Lung (tissue), 12 donors: ENCODE data around the gene APBA2. TPM values are rescaled to one million over a fixed set of nuclear protein-coding genes. Genes with fewer than 3 reads are reported as not detected.

Experiments used
- ATAC-seq: fragments of 200-7000 bp; cut with Tn5 transposase; one replicate; pipeline ENCODE4 v1.9.1; 2020; ENCODE audit warnings: moderate number of reproducible peaks; ENCODE audit not compliant: insufficient read depth, low FRiP score
- DNase-seq, 3 donors: peaks; one replicate each; pipeline ENCODE4 v3.0.0-alpha.2; 2013 to 2017
- H3K27ac ChIP-seq, 2 donors: one replicate each; pipeline ENCODE4 v1.5.1; 2013; ENCODE audit warnings: mild to moderate bottlenecking in 2 of 2, moderate library complexity in 2 of 2, control low read depth in 1 of 2, inconsistent platforms in 1 of 2, low read depth in 1 of 2, low read length in 1 of 2
- H3K27me3 ChIP-seq, 3 donors: one replicate each; pipeline ENCODE4 v1.5.1; 2013; ENCODE audit warnings: low read length in 2 of 3; ENCODE audit not compliant: control insufficient read depth in 3 of 3, insufficient read depth in 3 of 3
- H3K36me3 ChIP-seq, 4 donors: one replicate each; pipeline ENCODE4 v1.5.1; 2013; ENCODE audit warnings: low read length in 4 of 4, mild to moderate bottlenecking in 1 of 4, moderate library complexity in 1 of 4; ENCODE audit not compliant: control insufficient read depth in 4 of 4, insufficient read depth in 4 of 4
- H3K4me1 ChIP-seq, 5 donors: one replicate each; pipeline ENCODE4 v1.5.1; 2013; ENCODE audit warnings: low read length in 5 of 5, mild to moderate bottlenecking in 2 of 5, moderate library complexity in 1 of 5; ENCODE audit not compliant: control insufficient read depth in 5 of 5, insufficient read depth in 5 of 5
- H3K4me3 ChIP-seq: one replicate; pipeline ENCODE4 v1.5.1; 2013; ENCODE audit warnings: mild to moderate bottlenecking, control low read depth, moderate library complexity
- H3K9ac ChIP-seq, 2 donors: one replicate each; pipeline ENCODE4 v1.5.1; 2013; ENCODE audit warnings: low read length in 2 of 2, control low read depth in 1 of 2; ENCODE audit not compliant: insufficient read depth in 1 of 2
- H3K9me3 ChIP-seq, 4 donors: one replicate each; pipeline ENCODE4 v1.5.1; 2013; ENCODE audit warnings: low read length in 3 of 4, mild to moderate bottlenecking in 1 of 4, moderate library complexity in 1 of 4; ENCODE audit not compliant: control insufficient read depth in 4 of 4, insufficient read depth in 3 of 4
- CTCF ChIP-seq: IDR thresholded peaks from 2 replicates; pipeline ENCODE4 v1.5.1; 2012; ENCODE audit warnings: mild to moderate bottlenecking; ENCODE audit errors: control extremely low read depth, extremely low read depth
- WGBS, 2 donors: extraction: QIAGEN DNeasy Blood & Tissue Kit; methylation state at CpG; one replicate each; pipeline ENCODE4 v1.1.7; 2013; 5-methylcytosine and 5-hydroxymethylcytosine counted together
- polyA plus RNA-seq, 2 donors: library from polyadenylated mRNA; stranded (reverse); fragments of 200-250 nt; gene quantifications; one replicate each; pipeline ENCODE4 v1.2.1, GENCODE V29; 2013
- total RNA-seq, 2 donors: library from RNA; depleted of rRNA in 1 of 2; stranded (reverse); fragments of >200 nt in 1 of 2; gene quantifications; one replicate each; pipeline ENCODE4 v1.2.1, GENCODE V29; 2014 to 2021
- donor health status: control.
- donor health status: control.
- donor health status: Bipolar disorder and iron deficiency.
- donor health status: healthy.
- donor health status: DM: yes; HTN: yes; CAD: no.

The APBA2 gene
- total and polyA plus RNA-seq, 4 donors = 1.6 to 18.3 (median 4.5) TPM

- 91 to 96% methylated on average over 5 of the region's 5 CpGs for WGBS, 2 donors
- no peak for TF ChIP-seq CTCF
- no peak overlapping the region for H3K27ac ChIP-seq
- H3K9me3 ChIP-seq = no peaks in the 10 kb centered on the region
- no peak overlapping the region for H3K9ac ChIP-seq
- H3K36me3 ChIP-seq = peaks cover 0 to 4% (median 2%) of the 10 kb centered on the region in 4 donors
- no peaks in the 10 kb centered on the region for H3K27me3 ChIP-seq
- H3K4me1 ChIP-seq = no peaks in the 10 kb centered on the region
- ATAC-seq (no peak), DNase-seq (no peak)
- H3K4me3 ChIP-seq = no peak overlapping the region
Observed at GRCh38 chr15:28927043-28927442, 41.3 kb downstream of the APBA2 start.

GRCh38 chr15:28929200-28929599 lies 43.4 kb downstream of the APBA2 start:
- 90 to 94% methylated on average over 10 of the region's 10 CpGs for WGBS, 2 donors
- H3K27ac ChIP-seq = no peak overlapping the region
- H3K4me1 ChIP-seq = no peaks in the 10 kb centered on the region
- ATAC-seq = no peak
- no peak for DNase-seq
- no peak overlapping the region for H3K9ac ChIP-seq
- H3K4me3 ChIP-seq = no peak overlapping the region
- no peaks in the 10 kb centered on the region for H3K27me3 ChIP-seq
- H3K9me3 ChIP-seq = peaks cover 0 to 2% (median 0%) of the 10 kb centered on the region in 4 donors
- no peak for TF ChIP-seq CTCF
- H3K36me3 ChIP-seq = no peaks in the 10 kb centered on the region

- Histone ChIP-seq H3K9ac (no peak overlapping the region), H3K27ac (no peak overlapping the region), H3K36me3 (no peaks in the 10 kb centered on the region), H3K9me3 (peaks cover 0 to 2% (median 0%) of the 10 kb centered on the region in 4 donors), H3K4me1 (no peaks in the 10 kb centered on the region), H3K4me3 (no peak overlapping the region), H3K27me3 (no peaks in the 10 kb centered on the region)
- 87 to 92% methylated on average over 6 of the region's 6 CpGs for WGBS, 2 donors
- ATAC-seq (no peak), DNase-seq (no peak)
- no peak for TF ChIP-seq CTCF
Observed at GRCh38 chr15:28930011-28930410, 44.2 kb downstream of the APBA2 start.
